HG03521 (cell line): ENCODE results near the gene SERPINE3.

Experiments used
- ATAC-seq: cut with Tn5 transposase; IDR thresholded peaks from one replicate; pipeline ENCODE4 v1.9.1; 2021; ENCODE audit warnings: mild to moderate bottlenecking, moderate library complexity; ENCODE audit not compliant: unreplicated experiment

Gene SERPINE3

DNA sequence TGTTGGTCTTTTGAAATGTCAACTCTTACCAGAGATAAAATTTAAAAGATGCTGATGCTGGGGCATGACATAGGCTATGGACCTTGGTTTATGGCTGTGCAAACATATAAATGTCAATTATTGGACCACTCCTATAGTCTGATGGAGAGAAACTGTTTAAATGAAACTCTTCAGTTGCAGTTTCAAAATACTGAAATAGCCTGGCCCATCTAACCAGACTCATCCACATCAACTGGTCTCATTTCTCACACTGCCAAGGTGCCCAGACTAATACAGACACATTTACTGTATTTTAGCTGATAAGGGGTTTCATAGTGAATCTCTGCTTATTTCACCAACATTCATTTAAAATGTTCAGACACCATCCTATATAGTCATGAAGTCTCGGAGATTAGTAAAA, 19.9 kb downstream of the SERPINE3 start:
- ATAC-seq = no peak

DNA sequence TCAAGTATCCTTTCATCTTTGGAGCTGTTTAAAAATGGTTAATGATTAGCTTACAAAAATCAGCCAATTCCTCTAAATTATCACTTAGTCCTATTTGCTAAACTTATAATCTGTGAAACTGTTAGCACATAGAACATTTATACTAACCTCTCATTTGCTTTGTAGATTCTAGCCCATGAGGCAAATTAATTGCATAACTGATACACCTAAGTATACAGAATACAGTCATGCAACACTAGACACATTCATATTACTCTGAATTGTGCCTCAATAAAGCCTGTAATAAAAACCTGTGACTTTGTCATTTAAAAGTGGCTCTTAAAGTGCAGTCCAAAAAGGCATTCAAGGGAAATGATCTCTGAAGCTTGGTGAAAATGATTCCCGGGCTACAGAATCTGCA, 21.0 kb downstream of the SERPINE3 start:
- ATAC-seq = no peak

DNA sequence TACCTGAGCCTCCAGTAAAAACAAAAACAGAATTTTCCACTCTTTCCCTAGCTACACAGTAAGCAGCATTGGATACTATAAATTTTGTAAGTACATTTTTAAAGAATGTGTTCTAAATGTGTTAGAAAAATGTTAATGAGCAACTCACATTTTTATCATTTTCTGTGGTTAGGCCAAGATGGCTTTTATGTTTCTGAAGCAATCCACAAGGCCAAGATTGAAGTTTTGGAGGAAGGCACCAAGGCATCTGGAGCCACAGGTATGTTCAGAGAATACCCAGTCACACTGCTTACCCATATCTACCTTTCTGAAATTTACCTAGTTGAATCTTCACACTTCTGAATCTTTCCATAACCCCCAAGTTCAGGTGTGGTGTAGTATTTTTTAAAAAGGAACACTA, 21.6 kb downstream of the SERPINE3 start:
- no peak for ATAC-seq

DNA sequence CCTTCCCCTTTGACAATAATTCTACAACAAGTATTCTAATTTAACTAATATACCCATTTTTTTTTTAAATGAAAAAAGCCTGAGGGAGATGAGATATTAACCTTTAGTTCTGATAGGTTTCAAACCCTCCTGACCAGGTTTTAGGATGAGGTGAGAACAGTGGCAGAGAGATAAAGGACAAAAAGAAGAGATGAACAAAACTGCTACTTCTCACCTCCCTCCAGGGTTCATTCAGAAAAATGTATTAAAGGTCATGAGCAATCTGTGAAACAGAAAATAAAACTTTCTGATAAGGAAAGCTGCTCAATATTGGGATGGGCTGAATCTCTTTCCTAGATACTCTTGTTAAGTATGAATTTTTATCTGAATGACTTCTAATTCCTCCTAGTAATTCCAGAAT, 24.1 kb downstream of the SERPINE3 start:
- ATAC-seq = no peak

DNA sequence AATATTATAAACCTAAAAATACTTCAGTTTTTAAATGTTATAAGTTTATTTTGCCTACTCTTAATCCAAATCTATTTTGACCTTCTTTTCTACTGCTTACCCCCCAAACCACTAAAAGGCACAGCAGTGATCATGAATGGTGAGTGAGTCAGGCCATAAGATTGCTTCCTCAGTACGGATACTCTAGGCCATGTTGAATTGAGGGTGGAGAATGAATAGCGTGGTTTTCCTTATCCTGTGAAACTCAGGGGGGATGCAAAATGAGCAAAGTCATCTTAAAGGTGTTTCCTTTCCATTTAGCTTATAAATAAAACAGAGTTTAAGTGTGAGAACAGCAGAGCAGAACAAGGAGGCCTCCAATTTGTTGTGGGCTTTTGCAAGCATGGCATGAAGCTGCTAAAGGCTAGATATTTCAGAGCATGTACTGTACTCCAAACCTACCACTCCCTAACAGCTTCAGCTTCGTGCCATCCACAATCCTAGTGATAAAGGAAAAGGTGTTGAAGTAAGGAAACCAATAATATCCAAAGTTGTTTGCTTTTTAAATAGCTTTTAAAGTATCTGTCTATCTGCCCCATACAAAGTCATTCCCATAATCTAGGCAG, 25.0 kb downstream of the SERPINE3 start:
- no peak for ATAC-seq

DNA sequence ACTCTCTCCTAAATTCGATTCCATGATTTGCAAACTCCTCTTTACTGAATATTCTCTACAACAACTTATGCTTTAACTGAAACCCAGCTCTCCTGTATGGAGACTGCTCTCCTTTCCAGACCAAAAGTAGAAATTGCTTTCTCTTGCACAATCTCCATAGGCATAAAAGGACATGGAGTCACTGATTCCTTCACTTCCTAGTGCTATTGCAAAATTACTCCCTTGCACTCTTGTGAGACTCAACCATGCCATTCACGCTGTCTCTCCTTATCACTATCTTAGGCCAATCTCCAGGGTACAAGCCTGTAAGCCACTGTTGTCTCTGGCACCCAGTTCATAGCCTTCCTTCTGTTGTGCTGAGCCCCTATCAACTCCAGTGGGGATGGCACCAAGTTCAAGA, 30.6 kb downstream of the SERPINE3 start:
- no peak for ATAC-seq

DNA sequence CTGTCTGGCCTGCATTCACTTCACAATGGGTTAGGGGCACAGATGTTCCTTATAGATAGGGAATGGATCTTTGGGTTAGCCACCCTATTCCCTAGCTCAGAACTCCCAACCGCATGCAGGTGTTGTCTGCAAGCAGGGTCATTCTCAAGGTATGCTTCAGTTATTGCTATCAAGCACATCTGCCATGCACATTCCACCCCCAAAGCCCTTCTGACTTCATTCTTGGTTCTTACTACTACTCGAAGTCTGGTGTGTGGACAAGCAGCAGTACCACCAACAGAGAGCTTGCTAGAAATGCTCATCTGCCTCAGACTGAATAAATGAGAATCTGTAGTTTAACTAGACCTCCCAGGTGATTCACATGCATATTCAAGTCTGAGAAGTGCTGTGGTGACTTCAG, 31.3 kb downstream of the SERPINE3 start:
- no peak for ATAC-seq

DNA sequence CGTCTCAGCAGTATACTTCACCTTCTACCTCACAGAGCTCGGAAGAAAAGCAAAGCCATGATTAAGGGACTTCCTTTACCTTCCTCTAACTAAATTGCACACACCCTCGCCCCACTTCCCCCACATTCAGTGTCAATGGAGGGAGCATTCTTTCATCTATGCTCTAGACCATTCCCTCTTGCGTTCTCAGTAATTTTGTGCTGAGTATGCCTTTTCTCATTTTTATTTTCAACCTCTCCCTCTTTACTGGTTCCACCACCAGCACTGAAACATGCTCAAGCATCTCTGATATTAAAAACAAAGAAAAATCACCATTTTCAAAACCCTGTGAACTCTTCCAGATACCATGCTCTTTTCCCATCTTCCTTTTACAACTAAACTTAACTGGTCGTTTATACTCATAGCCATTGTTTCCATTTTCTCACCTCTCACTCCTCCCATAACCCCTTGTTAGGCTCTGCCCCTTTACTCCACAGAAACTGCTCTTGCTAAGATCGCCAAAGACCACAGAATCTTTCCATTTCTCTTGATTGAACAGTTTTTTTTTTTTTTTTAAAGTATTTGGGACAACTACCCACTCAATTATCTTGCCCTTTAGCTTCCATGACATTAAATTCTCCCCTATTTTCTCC, 32.4 kb downstream of the SERPINE3 start:
- ATAC-seq = no peak

DNA sequence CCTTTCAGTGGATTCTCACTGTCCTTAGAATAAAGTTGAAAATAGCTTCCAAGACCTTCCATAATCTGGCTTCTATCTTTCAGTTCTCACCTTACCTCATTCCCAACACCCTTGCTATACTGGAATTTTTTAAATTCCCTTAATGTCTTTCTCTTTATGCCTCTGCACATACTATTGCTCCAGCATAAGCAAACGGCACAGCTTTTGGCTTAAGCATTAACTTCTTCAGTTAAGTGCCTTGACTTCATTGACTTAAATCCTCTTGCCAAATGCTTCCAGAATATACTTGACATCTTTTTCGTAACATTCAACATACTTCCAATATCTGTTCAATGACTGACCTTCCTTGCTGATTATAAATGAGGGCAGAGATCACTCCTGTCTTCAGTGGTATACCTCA, 34.0 kb downstream of the SERPINE3 start:
- no peak for ATAC-seq

DNA sequence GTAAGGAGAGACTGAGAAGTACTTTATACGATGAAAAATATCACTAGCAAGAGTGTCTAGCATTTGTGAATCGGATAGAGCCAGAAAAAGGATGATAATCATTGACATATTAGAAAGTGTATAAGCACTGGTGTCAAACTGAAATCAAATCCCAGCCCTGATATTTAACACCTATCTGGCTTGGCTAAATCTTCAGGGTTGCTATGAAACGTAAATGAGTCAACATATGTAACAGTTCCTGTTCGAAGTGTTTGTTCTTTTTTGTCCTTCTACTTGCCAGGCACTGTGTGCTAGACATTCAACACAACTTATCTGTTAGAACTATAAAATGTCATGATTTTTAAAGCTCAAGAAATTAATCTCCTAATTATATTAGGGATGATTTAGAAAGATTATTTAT, 40.8 kb downstream of the SERPINE3 start:
- no peak for ATAC-seq

DNA sequence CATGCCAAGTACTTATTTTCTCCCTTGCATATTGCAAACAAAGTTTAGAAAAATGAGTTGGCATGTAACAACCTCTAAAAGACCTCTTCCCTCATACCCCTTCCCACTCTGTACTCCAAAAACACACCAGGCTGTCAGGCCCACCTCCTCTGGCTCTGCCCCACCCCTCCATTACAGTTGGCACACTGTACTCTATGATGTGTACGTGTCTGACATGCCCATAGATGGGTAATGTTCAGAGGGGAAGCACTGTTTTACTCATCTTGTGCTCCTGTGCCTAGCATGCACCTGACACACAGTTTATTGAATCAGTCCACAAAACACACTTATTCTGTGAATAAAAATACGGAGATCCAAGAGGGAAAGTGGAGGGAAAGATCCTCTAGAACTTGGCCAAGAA, 45.6 kb downstream of the SERPINE3 start:
- no peak for ATAC-seq

DNA sequence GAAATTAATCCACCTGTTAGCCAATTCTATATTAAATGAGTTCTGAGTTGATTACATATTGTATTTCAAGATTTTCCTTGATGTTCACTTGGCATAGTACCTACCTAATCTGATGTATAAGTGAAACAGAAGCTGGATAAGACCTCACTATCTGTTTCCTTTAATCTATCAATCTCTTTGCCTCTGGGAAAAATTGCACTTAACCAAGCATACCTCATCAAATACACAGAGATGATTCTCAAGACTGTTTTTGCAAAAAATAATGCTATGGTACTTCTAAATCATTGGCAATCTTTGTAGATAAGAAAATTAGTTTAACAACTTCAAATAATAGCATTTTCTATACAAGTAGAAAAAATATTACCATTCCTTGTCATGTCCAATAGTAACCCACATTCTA, 55.2 kb downstream of the SERPINE3 start:
- ATAC-seq = no peak

DNA sequence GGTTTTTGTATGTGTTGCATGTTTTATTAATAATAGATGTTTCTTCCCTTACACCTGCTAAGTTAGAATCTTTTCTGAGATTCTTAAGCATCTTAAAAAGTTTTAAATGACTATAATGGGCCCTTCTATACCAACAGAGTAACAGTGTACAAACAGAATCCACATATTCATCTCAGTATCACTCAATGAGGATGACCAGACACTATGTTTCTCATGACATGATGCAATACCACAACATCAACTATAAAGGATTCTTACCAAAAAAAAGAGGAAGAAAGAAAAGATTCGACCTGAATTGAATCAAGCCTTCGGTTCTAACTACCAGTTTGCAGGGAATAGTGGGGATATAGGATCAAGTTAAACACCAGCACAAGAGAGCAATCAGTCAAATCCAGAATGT, 56.9 kb downstream of the SERPINE3 start:
- peak; percentile 71 for ATAC-seq

DNA sequence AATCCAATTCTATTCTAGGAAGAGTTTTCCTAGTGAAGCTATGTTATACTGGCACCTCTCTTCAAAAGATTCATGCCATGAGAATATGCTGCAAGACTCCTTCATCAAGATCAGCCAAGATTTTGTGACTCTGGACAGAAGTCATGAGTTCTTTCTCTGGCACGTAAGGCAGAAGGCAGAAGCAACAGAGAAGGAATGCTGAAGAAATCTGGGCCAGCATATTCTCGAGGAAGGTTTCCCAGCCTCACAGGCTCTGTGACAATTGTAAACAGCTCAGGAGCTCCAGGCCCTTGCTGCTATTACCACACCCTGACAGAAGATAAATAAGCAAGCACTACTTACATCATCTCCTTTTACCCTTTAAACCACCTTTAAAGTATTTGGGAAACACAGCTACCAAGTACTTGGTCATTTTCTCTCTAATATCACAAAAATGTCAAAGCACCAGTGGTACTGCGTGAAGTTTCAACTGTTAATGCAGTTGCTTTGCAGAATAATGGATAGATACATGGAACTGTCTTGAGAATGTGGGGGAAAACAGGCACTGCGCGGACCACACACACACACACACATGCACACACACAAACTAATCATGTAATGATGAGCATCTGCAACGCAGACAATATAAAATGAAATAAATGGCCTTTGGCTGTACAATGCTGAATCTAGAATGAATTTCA, 57.9 kb downstream of the SERPINE3 start:
- no peak for ATAC-seq

DNA sequence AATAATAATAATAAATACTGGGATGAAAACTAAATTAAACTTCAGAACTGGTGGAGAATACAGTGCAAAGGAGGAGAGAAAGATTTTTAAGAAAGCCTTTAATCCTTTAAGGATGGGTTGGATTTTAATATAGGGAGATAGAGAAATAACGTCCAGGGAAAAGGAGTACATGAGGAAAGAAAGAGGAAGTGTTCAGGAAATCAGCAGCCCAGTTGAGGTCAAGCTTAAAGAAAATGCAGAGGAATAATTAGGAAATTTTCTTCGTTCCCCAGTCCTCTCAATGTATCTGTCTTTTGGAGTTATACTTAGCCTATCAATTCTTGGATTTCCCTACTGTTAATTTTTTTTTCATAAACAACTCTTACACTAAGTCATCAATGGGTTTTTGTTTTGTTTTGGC, 65.7 kb downstream of the SERPINE3 start:
- ATAC-seq = no peak

DNA sequence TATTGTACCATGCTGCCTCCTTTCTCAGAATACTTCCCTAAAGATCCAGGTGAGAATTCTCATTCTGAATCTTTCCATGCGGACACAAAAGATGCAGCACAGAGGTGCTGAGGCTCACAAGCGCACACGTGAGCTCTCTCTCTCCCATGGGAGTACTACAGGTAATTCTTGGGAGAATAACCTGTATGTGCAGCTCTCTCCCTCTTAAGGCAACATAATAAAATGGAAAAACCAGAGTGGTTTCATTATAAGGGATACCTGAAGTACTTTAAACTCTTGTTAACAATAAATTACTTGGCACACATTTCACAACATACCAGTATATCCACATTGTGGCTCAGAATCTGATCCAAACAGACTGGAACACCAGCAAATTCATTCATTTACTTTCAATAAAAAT, 72.9 kb downstream of the SERPINE3 start:
- ATAC-seq = no peak
